HG03378 (cell line): ENCODE measurements around the gene KCNH1.

ENCODE experiments used
- ATAC-seq: cut with Tn5 transposase; IDR thresholded peaks from one replicate; pipeline ENCODE4 v1.9.1; 2021; ENCODE audit warnings: mild to moderate bottlenecking, moderate library complexity; ENCODE audit not compliant: unreplicated experiment

Gene KCNH1

GRCh38 chr1:210882414-210883221 lies 251.3 kb downstream of the KCNH1 start:
- no peak for ATAC-seq

GRCh38 chr1:210878564-210878963 lies 255.4 kb downstream of the KCNH1 start:
- ATAC-seq, result no peak

GRCh38 chr1:210876275-210876674 lies 257.7 kb downstream of the KCNH1 start:
- no peak for ATAC-seq

- ATAC-seq, result no peak
These were observed 267.4 kb downstream of the KCNH1 start for GRCh38 chr1:210866532-210866931.

GRCh38 chr1:210857705-210858104 lies 276.2 kb downstream of the KCNH1 start:
- ATAC-seq, result no peak

GRCh38 chr1:210857146-210857663 lies 276.7 kb downstream of the KCNH1 start:
- no peak for ATAC-seq

GRCh38 chr1:210855440-210855839 lies 278.5 kb downstream of the KCNH1 start:
- ATAC-seq, result no peak

- no peak for ATAC-seq
These were observed 280.7 kb downstream of the KCNH1 start for GRCh38 chr1:210853276-210853675.

- ATAC-seq, result no peak
These were observed 283.4 kb downstream of the KCNH1 start for GRCh38 chr1:210850556-210850955.

GRCh38 chr1:210848474-210848873 lies 285.5 kb downstream of the KCNH1 start:
- ATAC-seq, result no peak

- ATAC-seq, result no peak
These were observed 291.9 kb downstream of the KCNH1 start for GRCh38 chr1:210841926-210842625.

- no peak for ATAC-seq
These were observed 303.6 kb downstream of the KCNH1 start for GRCh38 chr1:210830034-210831028.

GRCh38 chr1:210828996-210829596 lies 304.9 kb downstream of the KCNH1 start:
- no peak for ATAC-seq

GRCh38 chr1:210827481-210827880 lies 306.5 kb downstream of the KCNH1 start:
- ATAC-seq, result no peak

GRCh38 chr1:210826686-210827085 lies 307.3 kb downstream of the KCNH1 start:
- ATAC-seq, result no peak

GRCh38 chr1:210822932-210823331 lies 311.0 kb downstream of the KCNH1 start:
- no peak for ATAC-seq

GRCh38 chr1:210822241-210822640 lies 311.7 kb downstream of the KCNH1 start:
- ATAC-seq, result no peak

- ATAC-seq, result no peak
These were observed 312.3 kb downstream of the KCNH1 start for GRCh38 chr1:210821615-210822014.

GRCh38 chr1:210819266-210819665 lies 314.7 kb downstream of the KCNH1 start:
- ATAC-seq, result no peak
